Activated naive CD8-positive, alpha-beta T cell treated with anti-CD3 and anti-CD28 coated beads, Interleukin-2, amount 50 U/mL, for 24 hours (primary cell): ENCODE data around the gene SLC7A5.
"Not testable (repeated sequence)": the region's sequence is repeated elsewhere in the genome, so short reads cannot be mapped to it uniquely, and the experiment has no call there.

ENCODE experiments used
- ATAC-seq: fragments of 150-1000 bp; cut with Tn5 transposase; one replicate; pipeline ENCODE4 v1.10.0; 2021
- DNase-seq: peaks from one replicate; pipeline ENCODE4 v3.0.0; 2021
- H3K27ac Mint-ChIP-seq: one replicate; pipeline ENCODE4 v1.8.0; 2021; ENCODE audit warnings: mild to moderate bottlenecking, mixed read lengths
- H3K27me3 Mint-ChIP-seq: one replicate; pipeline ENCODE4 v1.8.0; 2021; ENCODE audit warnings: mixed read lengths
- H3K36me3 Mint-ChIP-seq: one replicate; pipeline ENCODE4 v1.8.0; 2021; ENCODE audit warnings: low read depth, mixed read lengths
- H3K4me1 Mint-ChIP-seq: one replicate; pipeline ENCODE4 v1.8.0; 2021; ENCODE audit warnings: mixed read lengths
- H3K4me3 Mint-ChIP-seq: one replicate; pipeline ENCODE4 v1.8.0; 2021; ENCODE audit warnings: mild to moderate bottlenecking, moderate library complexity, mixed read lengths
- H3K9me3 Mint-ChIP-seq: one replicate; pipeline ENCODE4 v1.8.0; 2021; ENCODE audit warnings: mixed read lengths

SLC7A5 gene

DNA sequence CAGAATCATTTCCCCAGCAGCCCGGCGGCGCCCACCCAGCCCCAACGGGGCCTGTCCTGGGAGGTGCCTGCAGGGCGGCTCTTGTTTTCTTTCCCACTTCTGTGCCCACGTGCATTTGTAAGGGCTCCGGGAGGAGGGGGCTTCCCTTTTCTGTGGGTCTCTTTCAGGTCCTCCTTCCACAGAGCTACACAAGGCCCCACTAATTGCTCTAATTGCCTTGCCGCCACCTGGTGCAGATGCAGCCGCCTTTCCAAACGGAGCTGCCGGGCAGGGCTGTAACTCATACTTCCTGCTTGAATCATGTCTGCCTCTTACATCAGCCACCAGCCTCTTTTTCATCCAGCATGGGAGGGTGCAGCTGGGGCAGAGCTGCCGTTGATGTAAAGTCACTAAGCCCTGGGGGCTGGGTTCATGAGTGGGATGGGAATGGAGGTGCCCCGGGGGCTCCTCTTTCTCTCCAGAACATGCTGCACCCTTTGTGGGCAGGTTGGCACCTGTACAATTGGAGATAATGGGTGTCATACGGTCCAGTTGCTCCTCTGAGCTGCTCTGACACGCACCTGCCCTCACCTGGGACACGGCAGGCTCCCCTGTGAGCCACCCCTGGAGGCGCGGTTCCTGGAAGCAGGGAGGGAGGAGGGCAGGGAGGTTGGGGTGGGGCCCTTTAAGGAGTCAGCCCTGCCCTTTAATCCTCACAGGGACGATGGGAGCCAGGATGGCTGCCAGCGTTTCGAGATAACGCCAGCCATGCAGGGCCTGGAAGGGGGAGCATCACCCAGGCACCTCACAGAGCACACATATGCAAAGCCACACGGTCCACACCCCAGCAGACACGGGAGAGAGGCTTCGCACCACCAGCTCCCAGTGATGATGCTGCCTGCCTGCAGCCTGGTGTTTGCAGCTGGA lies 62.4 kb downstream of the SLC7A5 start:
- H3K9me3 Mint-ChIP-seq, result no peaks in the 10 kb centered on the region
- peak overlapping the region; percentile 96 for H3K27ac Mint-ChIP-seq
- peaks cover 1% of the 10 kb centered on the region for H3K36me3 Mint-ChIP-seq
- H3K4me3 Mint-ChIP-seq, result peak overlapping the region; percentile 84
- peaks cover 52% of the 10 kb centered on the region for H3K4me1 Mint-ChIP-seq
- peak; percentile 61 for DNase-seq
- peaks cover 2% of the 10 kb centered on the region for H3K27me3 Mint-ChIP-seq
- ATAC-seq, result peak; percentile 80

DNA sequence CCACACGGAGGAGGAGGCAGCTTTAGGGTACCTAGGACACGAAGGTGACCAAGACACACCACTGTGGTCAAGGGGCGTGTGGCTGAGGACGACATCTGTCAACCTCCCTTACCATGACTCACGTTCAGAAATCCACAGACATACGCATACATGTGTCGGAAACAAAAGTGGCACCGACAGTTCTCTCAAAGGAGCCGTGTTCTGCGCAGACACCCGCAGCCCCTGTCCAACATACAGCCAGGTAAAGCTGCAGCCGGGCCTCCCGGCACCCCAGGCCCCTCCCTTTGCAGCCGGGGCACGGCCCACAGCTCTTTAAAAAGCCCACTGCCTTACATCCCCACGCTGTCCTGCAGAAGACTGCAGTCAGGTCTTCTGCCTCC lies 63.1 kb downstream of the SLC7A5 start:
- Mint-ChIP-seq H3K4me1 (peaks cover 49% of the 10 kb centered on the region), H3K4me3 (peak overlapping the region; percentile 84), H3K27me3 (peaks cover 2% of the 10 kb centered on the region), H3K36me3 (peaks cover 1% of the 10 kb centered on the region), H3K9me3 (no peaks in the 10 kb centered on the region), H3K27ac (peak overlapping the region; percentile 96)
- DNase-seq (peak; percentile 56), ATAC-seq (peak; percentile 74)

DNA sequence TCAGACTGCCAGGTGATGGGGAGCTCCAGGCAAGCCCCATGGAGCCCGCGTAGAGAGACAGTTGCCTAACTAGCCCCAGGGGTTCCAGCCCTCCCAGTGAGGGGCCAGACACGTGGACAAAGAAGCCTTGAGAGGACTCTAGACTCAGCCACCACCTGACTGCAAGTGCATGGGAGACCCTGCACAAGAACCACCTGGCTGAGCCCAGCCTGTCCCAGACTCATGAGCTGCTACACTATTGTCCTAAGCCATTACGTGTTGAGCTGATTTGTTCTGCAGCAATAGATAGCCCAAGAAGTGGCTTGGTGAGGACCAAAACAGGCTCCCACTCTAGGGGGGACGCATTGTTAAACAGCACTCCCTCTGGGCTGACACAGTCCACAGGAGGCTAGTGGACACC lies 65.9 kb downstream of the SLC7A5 start:
- ATAC-seq (no peak), DNase-seq (no peak)
- Mint-ChIP-seq H3K27me3 (no peaks in the 10 kb centered on the region), H3K4me1 (peaks cover 22% of the 10 kb centered on the region), H3K9me3 (no peaks in the 10 kb centered on the region), H3K27ac (no peak overlapping the region), H3K36me3 (peaks cover 1% of the 10 kb centered on the region), H3K4me3 (no peak overlapping the region)

DNA sequence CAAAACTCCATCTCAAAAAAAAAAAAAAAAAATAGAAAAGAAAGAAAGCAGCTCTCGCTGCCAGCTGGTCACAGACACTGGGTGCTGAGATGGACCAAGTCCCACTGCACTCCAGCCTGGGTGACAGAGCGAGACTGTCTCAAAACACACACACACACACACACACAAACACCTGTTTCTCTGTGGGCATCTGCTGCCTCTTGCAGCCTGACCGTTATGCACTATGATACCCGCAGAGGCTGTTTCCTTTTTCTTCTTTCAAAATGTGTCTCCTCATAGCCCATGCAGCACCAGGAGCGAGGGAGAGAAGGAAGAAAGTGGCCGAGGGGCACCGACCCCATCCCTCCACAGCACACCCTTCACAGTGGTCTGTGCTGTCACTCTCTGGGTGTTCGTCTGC lies 66.6 kb downstream of the SLC7A5 start:
- Mint-ChIP-seq H3K9me3 (no peaks in the 10 kb centered on the region), H3K4me3 (no peak overlapping the region), H3K4me1 (peaks cover 20% of the 10 kb centered on the region), H3K36me3 (no peaks in the 10 kb centered on the region), H3K27me3 (no peaks in the 10 kb centered on the region), H3K27ac (no peak overlapping the region)
- DNase-seq, result no peak
- no peak for ATAC-seq

DNA sequence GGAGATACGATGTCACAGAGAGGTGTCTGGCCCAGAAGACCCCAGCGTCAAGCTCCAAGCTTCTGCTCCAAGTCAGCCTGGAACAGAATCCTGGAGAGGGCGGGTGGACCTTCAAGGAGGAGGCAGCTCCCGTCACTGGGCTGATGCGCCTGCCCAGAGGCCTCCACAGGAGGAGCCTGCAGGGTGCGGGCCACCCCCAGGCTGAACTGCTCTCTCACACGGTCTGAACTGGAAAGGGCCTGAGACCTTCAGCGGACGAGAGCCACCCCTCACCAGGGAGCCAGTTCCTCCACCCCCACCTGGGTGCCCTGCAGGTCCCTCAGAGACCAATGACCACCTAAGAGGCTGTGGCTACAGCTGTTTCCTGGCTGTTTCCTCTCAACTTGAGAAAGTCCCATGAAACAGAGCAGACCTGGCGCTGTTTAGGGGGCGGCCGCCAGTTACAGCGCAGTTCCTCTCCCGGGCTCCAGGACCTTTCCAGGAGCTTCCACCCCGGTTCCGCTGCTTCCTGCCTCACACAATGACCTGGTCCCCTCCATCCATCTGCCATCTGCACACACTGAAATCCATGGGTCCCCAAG lies 67.5 kb downstream of the SLC7A5 start:
- ATAC-seq (no peak), DNase-seq (no peak)
- Mint-ChIP-seq H3K36me3 (no peaks in the 10 kb centered on the region), H3K27me3 (no peaks in the 10 kb centered on the region), H3K4me1 (peaks cover 11% of the 10 kb centered on the region), H3K4me3 (no peak overlapping the region), H3K9me3 (no peaks in the 10 kb centered on the region), H3K27ac (no peak overlapping the region)

DNA sequence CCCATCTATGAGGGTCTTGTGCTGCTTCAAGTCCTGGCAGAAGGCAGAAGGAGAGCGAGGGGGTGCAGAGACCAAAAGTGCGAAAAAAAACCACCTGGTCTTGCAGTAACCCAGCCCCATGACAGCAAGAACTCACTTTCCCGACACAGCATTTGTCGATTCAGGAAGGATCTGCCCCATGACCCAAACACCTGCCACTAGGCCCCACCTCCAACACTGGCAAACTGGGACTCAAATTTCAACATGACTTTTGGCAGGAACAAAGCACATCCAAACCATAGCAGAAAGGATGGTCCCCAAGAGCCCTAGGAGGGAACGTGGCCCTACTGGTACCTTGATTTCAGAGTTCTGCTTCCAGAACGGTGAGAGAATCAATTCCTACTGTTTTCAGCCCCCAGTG lies 68.8 kb downstream of the SLC7A5 start:
- DNase-seq (no peak), ATAC-seq (no peak)
- H3K4me3 Mint-ChIP-seq, result no peak overlapping the region
- H3K9me3 Mint-ChIP-seq, result no peaks in the 10 kb centered on the region
- no peaks in the 10 kb centered on the region for H3K36me3 Mint-ChIP-seq
- H3K27ac Mint-ChIP-seq, result no peak overlapping the region
- H3K4me1 Mint-ChIP-seq, result no peaks in the 10 kb centered on the region
- H3K27me3 Mint-ChIP-seq, result no peaks in the 10 kb centered on the region

DNA sequence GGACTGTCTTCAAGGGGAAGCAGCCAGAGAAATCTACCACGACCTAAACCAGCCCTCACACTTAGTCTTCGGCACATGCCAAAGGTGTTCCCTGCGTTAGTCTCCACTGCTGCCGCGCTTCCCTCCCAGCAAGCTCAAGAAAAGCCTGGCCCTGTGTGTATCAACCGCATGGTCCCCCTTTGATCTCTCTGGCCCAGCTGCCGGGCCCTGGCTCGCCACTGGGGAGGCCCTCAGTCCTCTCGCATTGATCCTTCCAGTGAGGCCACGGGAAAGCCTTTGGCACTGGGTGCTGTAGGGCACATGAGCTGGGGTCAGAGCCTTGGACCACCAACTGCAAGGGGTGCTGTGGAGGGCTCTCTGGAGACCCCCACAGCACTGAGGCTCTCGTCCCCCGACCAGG lies 74.0 kb downstream of the SLC7A5 start:
- Mint-ChIP-seq H3K27ac (no peak overlapping the region), H3K27me3 (no peaks in the 10 kb centered on the region), H3K9me3 (no peaks in the 10 kb centered on the region), H3K36me3 (no peaks in the 10 kb centered on the region), H3K4me3 (no peak overlapping the region), H3K4me1 (no peaks in the 10 kb centered on the region)
- ATAC-seq (no peak), DNase-seq (no peak)

DNA sequence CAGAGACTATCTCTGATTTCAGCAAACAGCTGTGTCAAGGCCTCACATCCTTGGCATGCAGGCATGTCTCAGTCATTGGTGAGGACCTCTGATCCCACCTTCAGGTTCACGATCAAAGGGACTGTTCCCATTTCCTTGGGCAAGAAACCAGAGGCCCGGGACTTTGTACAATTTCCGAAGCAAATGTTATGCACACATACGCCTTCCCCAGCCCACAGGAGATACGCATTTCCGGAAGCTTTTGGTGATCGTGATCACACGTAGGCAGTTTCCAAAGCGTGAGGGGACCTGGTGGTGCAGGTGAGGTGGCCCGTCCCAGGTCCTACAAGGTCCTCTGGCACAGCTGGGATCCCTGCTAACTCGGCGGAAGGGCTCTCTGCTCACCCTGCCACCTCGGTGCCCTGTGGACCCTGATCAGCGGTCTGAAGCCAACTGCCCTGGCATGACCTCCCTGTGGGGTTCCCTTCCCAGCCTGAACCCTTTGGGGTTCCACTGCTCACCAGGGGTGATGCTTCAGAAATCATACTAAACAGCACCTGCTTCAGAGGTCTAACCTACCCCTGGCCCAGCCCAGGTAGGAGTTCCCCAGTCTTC lies 74.7 kb downstream of the SLC7A5 start:
- Mint-ChIP-seq H3K27ac (no peak overlapping the region), H3K36me3 (no peaks in the 10 kb centered on the region), H3K9me3 (no peaks in the 10 kb centered on the region), H3K27me3 (no peaks in the 10 kb centered on the region), H3K4me1 (no peaks in the 10 kb centered on the region), H3K4me3 (no peak overlapping the region)
- no peak for DNase-seq
- ATAC-seq, result no peak

DNA sequence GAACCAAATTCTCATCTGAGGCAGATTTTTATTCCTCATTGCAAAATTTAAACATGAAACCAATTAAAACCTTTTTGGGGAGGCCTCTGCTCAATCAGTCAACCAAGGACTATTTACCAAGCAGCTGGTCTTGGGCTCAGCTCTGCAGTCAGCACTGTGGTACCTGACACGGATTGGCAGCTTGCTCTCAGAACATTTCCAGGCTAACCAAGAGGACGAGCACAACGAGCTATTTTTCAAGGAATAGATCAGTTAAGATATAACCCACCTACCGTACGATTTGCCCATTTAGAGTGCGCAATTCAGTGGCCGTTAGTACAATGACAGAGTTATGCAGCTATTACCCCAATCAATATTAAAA lies 77.1 kb downstream of the SLC7A5 start:
- ATAC-seq, result no peak
- Mint-ChIP-seq H3K27me3 (no peaks in the 10 kb centered on the region), H3K27ac (no peak overlapping the region), H3K4me1 (no peaks in the 10 kb centered on the region), H3K9me3 (no peaks in the 10 kb centered on the region), H3K4me3 (no peak overlapping the region), H3K36me3 (no peaks in the 10 kb centered on the region)
- DNase-seq, result no peak

DNA sequence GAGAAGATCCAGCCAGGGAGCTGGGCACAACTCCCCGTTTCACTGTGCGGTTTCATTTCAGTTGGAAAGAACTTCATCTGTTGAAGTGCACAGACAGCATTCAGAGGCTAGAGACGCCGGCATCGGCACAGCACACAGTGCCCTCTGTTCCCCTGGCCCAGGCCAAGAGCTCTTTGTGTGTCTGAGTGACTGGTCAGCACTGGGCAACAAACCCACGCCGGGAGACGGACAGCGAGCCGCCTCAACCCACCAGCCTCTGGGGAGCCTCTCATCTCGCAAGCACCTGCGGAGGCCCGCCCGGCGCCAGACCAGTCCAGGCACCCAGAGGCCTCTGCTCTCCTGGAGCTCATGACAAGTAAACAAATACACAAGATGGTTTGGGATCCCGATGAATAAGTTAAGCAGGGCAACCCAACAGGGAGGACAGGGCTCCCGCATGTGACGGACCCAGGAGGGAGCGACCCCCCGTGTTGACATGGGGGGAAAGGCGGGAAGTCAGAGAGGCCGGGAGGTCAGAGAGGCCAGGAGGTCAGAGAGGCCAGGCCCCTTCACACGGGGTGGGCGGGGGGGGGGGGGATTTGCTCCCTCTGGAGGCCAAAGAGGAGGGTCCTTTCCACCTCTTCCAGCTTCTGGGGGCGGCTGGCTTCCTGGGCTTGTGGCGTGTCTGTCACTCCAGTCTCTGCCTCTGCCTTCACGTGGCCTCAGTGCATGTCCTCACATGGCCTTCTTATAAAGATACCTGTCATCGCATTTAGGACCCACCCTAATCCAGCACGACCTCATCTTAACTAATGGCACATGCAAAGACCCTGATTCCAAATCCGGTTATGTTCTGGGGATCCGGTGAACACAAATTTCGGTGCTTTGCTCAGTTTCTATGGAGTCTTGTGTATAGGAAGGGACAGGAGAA lies 77.8 kb downstream of the SLC7A5 start:
- DNase-seq, result no peak
- H3K27me3 Mint-ChIP-seq, result no peaks in the 10 kb centered on the region

DNA sequence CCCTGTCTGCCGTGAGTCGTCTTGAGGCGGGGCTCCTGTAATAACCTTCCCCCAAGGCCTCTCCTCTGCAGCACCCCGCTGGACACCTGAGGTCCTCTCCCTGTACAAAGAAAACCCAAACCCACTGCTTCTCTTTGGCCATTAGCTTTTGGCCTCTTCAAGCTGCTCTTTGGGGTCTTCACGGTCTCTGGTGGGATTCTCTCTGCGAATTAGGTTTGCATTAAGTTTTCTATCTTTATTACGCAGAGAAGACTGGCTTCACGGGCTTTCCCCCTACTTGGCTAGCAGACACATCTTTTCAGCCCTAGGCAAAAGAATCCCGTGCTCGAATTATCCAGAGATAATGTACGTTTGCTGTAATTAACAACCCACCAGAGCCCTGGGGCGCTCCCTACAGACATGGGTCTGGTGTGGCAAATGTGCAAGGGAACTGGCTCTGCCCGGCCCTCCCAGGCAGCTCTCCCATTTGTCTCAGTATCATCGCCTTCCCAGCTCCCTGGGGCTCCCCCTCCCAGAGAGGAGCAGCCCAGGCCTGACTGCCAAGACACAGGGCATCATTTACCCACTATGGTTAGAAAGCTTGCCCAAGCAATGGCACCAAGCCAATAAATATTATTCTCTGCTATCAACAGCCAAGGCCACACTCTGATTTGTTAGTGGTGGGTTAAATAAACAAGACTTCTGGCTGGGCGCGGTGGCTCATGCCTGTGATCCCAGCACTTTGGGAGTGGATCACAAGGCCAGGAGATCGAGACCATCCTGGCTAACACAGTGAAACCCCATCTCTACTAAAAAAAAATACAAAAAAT lies 78.8 kb downstream of the SLC7A5 start:
- Mint-ChIP-seq H3K4me3 (no peak overlapping the region), H3K9me3 (no peaks in the 10 kb centered on the region), H3K27me3 (no peaks in the 10 kb centered on the region), H3K36me3 (no peaks in the 10 kb centered on the region), H3K27ac (no peak overlapping the region), H3K4me1 (no peaks in the 10 kb centered on the region)
- no peak for DNase-seq
- no peak for ATAC-seq

More for the DNA sequence above, 77.8 kb downstream of the SLC7A5 start:
- Mint-ChIP-seq H3K36me3 (no peaks in the 10 kb centered on the region), H3K4me3 (no peak overlapping the region), H3K27ac (no peak overlapping the region), H3K9me3 (no peaks in the 10 kb centered on the region), H3K4me1 (no peaks in the 10 kb centered on the region)
- ATAC-seq, result no peak

DNA sequence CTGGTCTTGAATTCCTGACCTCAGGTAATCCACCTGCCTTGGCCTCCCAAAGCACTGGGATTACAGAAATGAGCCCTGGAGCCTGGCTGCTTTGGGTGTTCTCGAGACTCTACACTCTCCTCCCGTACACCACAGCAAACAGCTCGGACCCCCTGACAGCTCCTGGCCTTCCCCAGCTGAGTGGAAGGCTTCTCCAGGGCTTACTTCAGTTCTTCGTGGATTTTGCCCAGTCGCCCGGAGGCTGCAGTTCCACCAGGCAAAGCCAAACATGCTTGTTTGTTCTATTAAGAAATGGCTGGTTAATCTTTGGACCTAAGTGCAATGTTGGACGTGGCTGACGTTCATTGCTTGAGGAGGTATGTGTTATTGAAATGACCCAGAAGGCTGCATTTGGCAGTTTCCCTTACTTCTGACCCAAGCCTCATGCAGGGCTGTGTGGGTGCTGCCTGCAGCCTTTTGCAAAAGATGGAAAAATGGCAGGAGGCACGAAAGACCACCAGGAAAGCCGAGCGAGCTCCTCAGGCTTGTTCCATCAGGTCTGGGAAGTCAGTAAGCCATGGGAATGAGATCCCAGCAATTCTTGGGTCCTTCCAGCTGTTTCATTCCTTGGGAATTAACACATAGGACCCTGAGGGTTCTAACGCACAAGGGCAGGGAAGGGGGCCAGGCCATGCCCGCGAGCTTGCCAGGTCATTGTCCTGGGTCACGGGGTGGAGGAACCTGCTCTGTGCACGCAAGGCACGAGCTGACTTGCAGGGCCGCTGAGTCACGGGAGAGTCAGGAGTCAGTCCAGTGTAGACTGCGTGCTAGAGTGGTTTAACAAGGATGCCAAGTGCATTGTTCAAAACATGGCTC lies 79.6 kb downstream of the SLC7A5 start:
- no peaks in the 10 kb centered on the region for H3K4me1 Mint-ChIP-seq
- DNase-seq, result no peak
- H3K27ac Mint-ChIP-seq, result no peak overlapping the region
- H3K4me3 Mint-ChIP-seq, result no peak overlapping the region
- H3K36me3 Mint-ChIP-seq, result no peaks in the 10 kb centered on the region
- H3K9me3 Mint-ChIP-seq, result no peaks in the 10 kb centered on the region
- no peak for ATAC-seq
- no peaks in the 10 kb centered on the region for H3K27me3 Mint-ChIP-seq

DNA sequence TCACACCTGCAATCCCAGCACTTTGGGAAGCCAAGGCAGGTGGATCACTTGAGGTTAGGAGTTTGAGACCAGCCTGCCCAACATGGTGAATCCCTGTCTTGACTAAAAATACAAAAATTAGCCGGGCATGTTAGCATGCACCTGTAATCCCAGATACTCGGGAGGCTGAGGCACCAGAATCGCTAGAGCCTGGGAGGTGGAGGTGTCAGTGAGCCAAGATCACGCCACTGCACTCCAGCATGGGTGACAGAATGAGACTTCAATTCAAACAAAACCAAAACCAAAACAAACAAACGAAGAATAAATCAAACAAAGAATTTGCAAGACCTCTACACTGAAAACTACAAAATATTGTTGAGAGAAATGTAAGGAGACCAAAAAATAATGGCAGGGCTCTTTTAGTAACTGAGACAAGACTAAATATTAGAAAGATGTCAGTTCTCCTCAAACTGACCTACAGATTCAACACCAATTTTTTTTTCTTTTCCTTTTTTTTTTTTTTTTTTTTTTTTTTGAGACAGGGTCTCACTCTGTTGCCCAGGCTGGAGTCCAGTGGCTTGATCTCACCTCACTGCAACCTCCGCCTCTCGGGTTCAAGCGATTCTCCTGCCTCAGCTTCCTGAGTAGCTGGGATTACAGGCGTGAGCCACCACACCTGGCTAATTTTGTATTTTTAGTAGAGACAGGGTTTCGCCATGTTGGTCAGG lies 80.4 kb downstream of the SLC7A5 start:
- not testable (repeated sequence) for ATAC-seq, H3K9me3 Mint-ChIP-seq, DNase-seq, H3K36me3 Mint-ChIP-seq, H3K4me1 Mint-ChIP-seq, H3K27me3 Mint-ChIP-seq, H3K4me3 Mint-ChIP-seq, H3K27ac Mint-ChIP-seq
